Measurements from ENCODE around the gene ALDH9A1.

GRCh38 chr1:165629848-165630628 lies 68.3 kb downstream of the ALDH9A1 start:
- TF ChIP-seq CTCF (IDR thresholded peaks at IDR 0.05; ENCODE audit: low read length) (no peak), EZH2 (IDR thresholded peaks at IDR 0.05; ENCODE audit: borderline replicate concordance, low read length) (no peak)

Data from OCI-LY1 (cell line).